GM19438 (cell line): Measurements from ENCODE around the gene SEC24C.
"Not testable (repeated sequence)": the region's sequence is repeated elsewhere in the genome, so short reads cannot be mapped to it uniquely, and the experiment has no call there.

Source experiments
- ATAC-seq: cut with Tn5 transposase; IDR thresholded peaks from one replicate; pipeline ENCODE4 v1.9.1; 2021; ENCODE audit warnings: low read depth; ENCODE audit not compliant: unreplicated experiment

Gene SEC24C

GRCh38 chr10:73743905-73744663, at the start of gene SEC24C:
TSS of gene SEC24C (plus strand) at chr10:73744372. CDS start at chr10:73746833, 2,461 bp downstream.
- peak; percentile 93 for ATAC-seq

DNA sequence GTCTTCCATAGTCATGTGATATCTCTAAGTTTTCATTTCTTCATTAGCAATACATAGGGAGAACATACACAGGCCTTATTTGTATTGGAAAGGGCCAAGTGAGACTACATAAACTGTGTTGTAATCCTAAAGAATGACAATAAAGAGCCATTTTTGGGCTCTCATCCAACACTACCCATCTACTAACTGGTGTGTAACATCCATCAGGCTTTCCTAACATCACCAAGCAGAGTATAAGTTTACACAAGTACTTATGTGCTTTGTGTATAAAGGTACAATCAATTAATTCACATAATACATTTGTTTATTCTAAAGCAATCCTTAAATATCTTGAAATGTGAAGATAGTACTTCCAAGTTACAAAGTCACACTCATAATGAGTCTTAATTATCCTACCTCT, 48.9 kb upstream of the SEC24C start:
- not testable (repeated sequence) for ATAC-seq

GRCh38 chr10:73697675-73698159, 46.5 kb upstream of the SEC24C start, which contains the start of gene AGAP5:
TSS of gene AGAP5 (minus strand) at chr10:73698109. CDS start at chr10:73697755, 354 bp downstream.
- ATAC-seq: not testable (repeated sequence)

GRCh38 chr10:73698819-73699218, 45.4 kb upstream of the SEC24C start:
- not testable (repeated sequence) for ATAC-seq

DNA sequence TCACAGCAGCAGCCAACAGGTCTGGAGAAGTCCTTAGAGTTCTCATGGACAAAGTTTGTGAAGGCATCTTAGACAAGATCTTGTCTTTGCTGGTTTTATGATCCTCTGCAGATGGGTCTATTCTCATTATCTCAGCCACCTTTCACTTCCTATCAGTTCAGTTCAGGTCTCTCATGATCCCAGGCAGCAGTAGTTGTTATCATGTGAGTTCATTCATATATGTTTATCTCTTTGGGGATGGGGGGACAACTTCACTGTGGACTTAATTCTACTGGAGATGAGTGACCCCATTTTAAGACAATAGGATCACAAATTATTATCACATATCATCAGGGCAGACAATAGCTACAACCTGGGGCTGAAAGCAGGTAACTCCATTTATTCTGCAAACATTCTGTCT, 40.2 kb upstream of the SEC24C start:
- not testable (repeated sequence) for ATAC-seq

- ATAC-seq: not testable (repeated sequence)
Measured at GRCh38 chr10:73705506-73706072, 38.6 kb upstream of the SEC24C start.

DNA sequence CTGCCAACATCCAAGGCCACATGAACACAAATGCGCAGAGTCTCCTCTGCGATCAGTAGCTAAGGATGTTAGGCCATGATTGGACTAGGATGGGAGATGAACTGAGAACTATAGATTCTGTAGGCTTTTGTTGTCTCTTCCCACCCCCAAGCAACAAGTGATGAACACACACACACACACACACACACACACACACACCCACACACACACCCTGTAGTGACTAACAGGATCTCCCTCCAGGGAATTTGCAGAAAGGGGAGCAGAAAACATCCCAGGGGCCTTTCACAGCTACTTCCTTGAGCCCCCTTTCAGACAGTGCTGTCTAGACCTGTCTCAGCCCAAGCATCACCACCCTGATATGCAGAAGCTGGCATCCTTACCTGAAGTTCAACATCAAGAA, 37.7 kb upstream of the SEC24C start:
- ATAC-seq: not testable (repeated sequence)

DNA sequence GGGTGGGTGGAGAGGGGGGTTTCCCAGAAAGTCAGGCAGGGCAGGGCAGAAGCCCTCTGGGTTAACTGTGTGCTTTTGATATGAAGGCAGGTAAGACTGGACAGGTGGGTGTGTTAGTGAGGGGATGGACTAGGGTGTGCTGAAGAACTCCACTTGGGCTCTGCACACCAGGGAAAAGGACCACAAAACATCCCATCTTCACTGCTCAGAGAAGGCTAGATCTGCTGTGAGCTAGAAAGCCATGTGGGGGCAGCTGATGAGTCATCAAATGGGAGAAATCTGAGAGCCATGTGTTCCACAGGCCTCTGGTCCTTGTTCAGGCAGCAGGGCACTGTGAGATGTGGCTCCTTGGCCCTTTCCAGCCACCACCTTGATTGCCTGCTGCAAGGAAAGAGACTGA, 36.5 kb upstream of the SEC24C start:
- ATAC-seq: not testable (repeated sequence)

GRCh38 chr10:73708122-73708521, 36.0 kb upstream of the SEC24C start:
- not testable (repeated sequence) for ATAC-seq

DNA sequence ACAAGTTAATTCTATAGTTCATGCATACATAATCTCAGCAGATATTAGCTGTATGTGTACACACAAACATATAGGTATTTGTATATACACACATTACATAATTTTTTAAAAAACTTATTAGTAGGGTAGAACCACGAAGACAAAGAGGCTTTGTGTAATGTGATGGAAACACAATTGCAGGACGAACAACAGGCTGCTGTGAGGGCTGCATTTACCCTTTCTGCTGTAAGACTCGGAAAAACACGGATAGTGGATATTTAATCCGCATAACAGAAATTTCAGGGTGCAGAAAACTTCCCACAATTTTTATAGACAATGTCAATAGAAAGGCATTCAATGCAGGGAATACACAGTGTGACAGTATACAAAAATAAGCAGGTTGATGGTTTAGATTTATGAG, 32.5 kb upstream of the SEC24C start:
- not testable (repeated sequence) for ATAC-seq

- ATAC-seq: not testable (repeated sequence)
Measured at GRCh38 chr10:73713912-73714311, 30.3 kb upstream of the SEC24C start.

GRCh38 chr10:73714483-73714882, 29.7 kb upstream of the SEC24C start:
- not testable (repeated sequence) for ATAC-seq

DNA sequence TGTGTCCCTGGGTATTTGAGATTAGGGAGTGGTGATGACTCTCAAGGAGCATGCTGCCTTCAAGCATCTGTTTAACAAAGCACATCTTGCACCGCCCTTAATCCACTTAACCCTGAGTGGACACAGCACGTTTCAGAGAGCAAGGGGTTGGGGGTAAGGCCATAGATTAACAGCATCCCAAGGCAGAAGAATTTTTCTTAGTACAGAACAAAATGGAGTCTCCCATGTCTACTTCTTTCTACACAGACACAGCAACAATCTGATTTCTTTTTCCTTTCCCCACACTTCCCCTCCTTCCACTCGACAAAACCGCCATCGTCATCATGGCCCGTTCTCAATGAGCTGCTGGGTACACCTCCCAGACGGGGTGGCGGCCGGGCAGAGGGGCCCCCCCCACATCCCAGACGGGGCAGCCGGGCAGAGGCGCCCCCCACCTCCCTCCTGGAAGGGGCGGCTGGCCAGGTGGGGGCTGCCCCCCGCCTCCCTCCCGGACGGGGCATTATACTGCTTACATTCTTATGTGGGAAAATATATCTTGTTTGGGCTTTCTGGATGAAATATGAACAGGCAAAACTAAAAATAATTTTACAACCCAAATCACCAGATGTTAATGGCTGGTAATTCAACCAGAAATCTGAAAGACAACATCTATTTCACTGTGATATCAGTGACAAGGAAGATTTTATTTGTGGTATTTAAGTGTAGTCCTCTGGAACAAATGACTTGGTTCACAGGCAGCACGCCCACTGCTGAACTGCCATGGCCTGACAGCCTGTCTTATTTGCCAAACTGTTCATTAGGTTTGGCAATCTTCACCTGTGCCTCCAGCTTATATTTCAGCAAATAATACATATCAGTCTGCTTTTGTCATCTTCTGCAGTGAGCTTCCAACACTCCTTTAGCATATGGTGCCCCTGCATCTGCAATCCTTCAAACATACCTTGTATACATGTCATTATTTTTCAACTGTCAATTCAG, 28.7 kb upstream of the SEC24C start:
- not testable (repeated sequence) for ATAC-seq

- no peak for ATAC-seq
Measured at GRCh38 chr10:73716251-73716650, 27.9 kb upstream of the SEC24C start.

GRCh38 chr10:73717556-73717955, 26.6 kb upstream of the SEC24C start:
- no peak for ATAC-seq

GRCh38 chr10:73720561-73720960, 23.6 kb upstream of the SEC24C start:
- ATAC-seq: not testable (repeated sequence)

GRCh38 chr10:73723516-73723915, 20.7 kb upstream of the SEC24C start:
- ATAC-seq: no peak

DNA sequence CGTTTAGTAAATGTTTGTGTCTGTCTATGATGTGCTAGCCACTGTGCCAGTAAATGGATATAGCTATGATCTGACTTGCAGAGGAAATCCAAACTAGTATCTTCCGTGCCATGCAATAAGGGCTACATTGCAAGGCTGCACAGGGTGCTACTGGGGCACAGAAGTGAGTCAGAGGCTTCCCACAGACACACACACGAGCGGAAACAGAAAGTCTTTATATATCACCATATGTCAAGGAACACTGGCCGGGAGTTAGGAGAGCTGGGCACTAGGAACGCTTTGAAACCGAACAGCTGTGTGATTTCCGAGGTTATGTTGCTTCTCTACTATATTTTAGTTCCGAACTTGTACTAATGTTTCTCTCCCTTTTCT, 14.4 kb upstream of the SEC24C start:
- not testable (repeated sequence) for ATAC-seq

- peak; percentile 73 for ATAC-seq
Measured at GRCh38 chr10:73730153-73730906, 13.8 kb upstream of the SEC24C start.
